ENCODE results near the gene PARN.

DNA sequence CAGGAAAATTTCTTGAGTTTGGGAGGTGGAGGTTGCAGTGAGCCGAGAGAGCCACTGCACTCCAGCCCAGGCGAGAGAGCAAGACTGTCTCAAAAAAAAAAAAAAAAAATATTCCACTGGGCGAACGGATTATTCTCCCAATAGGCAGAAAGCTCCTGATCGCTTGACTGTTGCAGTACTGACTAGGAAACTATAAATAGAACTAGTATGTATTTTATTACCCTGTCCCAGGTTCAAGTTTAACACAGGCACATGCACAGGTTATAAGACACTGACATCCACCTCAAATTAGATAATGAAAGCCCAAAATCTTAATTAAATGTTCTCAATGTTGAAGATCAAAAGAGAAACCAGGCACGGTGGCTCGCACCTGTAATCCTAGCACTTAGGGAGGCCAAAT lies 11.5 kb downstream of the PARN start:
- no peak for TF ChIP-seq ESRRG (CRISPR knock-in tag; IDR thresholded peaks at IDR 0.05)
- no peak for TF ChIP-seq RARB (CRISPR knock-in tag; IDR thresholded peaks at IDR 0.05)
- no peak for TF ChIP-seq ISL1 (CRISPR knock-in tag; IDR thresholded peaks at IDR 0.05)
- TF ChIP-seq, protein P1, sequence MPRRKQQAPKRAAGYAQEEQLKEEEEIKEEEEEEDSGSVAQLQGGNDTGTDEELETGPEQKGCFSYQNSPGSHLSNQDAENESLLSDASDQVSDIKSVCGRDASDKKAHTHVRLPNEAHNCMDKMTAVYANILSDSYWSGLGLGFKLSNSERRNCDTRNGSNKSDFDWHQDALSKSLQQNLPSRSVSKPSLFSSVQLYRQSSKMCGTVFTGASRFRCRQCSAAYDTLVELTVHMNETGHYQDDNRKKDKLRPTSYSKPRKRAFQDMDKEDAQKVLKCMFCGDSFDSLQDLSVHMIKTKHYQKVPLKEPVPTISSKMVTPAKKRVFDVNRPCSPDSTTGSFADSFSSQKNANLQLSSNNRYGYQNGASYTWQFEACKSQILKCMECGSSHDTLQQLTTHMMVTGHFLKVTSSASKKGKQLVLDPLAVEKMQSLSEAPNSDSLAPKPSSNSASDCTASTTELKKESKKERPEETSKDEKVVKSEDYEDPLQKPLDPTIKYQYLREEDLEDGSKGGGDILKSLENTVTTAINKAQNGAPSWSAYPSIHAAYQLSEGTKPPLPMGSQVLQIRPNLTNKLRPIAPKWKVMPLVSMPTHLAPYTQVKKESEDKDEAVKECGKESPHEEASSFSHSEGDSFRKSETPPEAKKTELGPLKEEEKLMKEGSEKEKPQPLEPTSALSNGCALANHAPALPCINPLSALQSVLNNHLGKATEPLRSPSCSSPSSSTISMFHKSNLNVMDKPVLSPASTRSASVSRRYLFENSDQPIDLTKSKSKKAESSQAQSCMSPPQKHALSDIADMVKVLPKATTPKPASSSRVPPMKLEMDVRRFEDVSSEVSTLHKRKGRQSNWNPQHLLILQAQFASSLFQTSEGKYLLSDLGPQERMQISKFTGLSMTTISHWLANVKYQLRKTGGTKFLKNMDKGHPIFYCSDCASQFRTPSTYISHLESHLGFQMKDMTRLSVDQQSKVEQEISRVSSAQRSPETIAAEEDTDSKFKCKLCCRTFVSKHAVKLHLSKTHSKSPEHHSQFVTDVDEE (CRISPR knock-in tag; IDR thresholded peaks at IDR 0.05), result no peak
- TF ChIP-seq, protein P2, sequence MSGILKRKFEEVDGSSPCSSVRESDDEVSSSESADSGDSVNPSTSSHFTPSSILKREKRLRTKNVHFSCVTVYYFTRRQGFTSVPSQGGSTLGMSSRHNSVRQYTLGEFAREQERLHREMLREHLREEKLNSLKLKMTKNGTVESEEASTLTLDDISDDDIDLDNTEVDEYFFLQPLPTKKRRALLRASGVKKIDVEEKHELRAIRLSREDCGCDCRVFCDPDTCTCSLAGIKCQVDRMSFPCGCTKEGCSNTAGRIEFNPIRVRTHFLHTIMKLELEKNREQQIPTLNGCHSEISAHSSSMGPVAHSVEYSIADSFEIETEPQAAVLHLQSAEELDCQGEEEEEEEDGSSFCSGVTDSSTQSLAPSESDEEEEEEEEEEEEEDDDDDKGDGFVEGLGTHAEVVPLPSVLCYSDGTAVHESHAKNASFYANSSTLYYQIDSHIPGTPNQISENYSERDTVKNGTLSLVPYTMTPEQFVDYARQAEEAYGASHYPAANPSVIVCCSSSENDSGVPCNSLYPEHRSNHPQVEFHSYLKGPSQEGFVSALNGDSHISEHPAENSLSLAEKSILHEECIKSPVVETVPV (CRISPR knock-in tag; IDR thresholded peaks at IDR 0.05), result no peak
- TF ChIP-seq, protein P3, sequence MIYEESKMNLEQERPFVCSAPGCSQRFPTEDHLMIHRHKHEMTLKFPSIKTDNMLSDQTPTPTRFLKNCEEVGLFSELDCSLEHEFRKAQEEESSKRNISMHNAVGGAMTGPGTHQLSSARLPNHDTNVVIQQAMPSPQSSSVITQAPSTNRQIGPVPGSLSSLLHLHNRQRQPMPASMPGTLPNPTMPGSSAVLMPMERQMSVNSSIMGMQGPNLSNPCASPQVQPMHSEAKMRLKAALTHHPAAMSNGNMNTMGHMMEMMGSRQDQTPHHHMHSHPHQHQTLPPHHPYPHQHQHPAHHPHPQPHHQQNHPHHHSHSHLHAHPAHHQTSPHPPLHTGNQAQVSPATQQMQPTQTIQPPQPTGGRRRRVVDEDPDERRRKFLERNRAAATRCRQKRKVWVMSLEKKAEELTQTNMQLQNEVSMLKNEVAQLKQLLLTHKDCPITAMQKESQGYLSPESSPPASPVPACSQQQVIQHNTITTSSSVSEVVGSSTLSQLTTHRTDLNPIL (CRISPR knock-in tag; IDR thresholded peaks at IDR 0.05; ENCODE audit: low read depth), result no peak
- TF ChIP-seq ZNF8 (CRISPR knock-in tag; IDR thresholded peaks at IDR 0.05), result no peak
- no peak for TF ChIP-seq TCF4 (CRISPR knock-in tag; IDR thresholded peaks at IDR 0.05; ENCODE audit: borderline replicate concordance)
- TF ChIP-seq, protein P4, sequence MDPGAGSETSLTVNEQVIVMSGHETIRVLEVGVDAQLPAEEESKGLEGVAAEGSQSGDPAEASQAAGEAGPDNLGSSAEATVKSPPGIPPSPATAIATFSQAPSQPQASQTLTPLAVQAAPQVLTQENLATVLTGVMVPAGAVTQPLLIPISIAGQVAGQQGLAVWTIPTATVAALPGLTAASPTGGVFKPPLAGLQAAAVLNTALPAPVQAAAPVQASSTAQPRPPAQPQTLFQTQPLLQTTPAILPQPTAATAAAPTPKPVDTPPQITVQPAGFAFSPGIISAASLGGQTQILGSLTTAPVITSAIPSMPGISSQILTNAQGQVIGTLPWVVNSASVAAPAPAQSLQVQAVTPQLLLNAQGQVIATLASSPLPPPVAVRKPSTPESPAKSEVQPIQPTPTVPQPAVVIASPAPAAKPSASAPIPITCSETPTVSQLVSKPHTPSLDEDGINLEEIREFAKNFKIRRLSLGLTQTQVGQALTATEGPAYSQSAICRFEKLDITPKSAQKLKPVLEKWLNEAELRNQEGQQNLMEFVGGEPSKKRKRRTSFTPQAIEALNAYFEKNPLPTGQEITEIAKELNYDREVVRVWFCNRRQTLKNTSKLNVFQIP (CRISPR knock-in tag; IDR thresholded peaks at IDR 0.05; ENCODE audit: borderline replicate concordance, low read depth), result no peak
- no peak for TF ChIP-seq BACH2 (CRISPR knock-in tag; IDR thresholded peaks at IDR 0.05; ENCODE audit: borderline replicate concordance)
- TF ChIP-seq CSDC2 (CRISPR knock-in tag; IDR thresholded peaks at IDR 0.05), result no peak
- no peak for TF ChIP-seq SNAI2 (CRISPR knock-in tag; IDR thresholded peaks at IDR 0.05)

All from SK-N-SH treated with all-trans-retinoic acid at 6 μM for 48 hours (cell line).